AG04449 (cell line): Measurements from ENCODE around the gene GDF7.

Experiments used
- CTCF ChIA-PET: fragments of 350-600 bp; formaldehyde crosslinking; extraction: SDS; loops from one replicate; lab custom pipeline; 2021; ENCODE audit warnings: antibody characterized with exemption; lab: Yijun Ruan, JAX
- POLR2A ChIA-PET: fragments of 400-600, 350-600 bp; formaldehyde crosslinking; extraction: SDS; loops from one replicate; lab custom pipeline; 2020; ENCODE audit warnings: antibody characterized with exemption, inconsistent platforms; lab: Yijun Ruan, JAX
- DNase-seq: peaks from one replicate; pipeline ENCODE4 v3.0.0-alpha.2; 2010; ENCODE audit warnings: low read depth, low spot score
- H3K4me3 ChIP-seq: 2 replicates; pipeline ENCODE4 v1.5.1; 2011; ENCODE audit warnings: low read depth, mild to moderate bottlenecking, control low read depth, low read length
- CTCF ChIP-seq: IDR thresholded peaks from one replicate; pipeline ENCODE4 v1.5.1; 2011; ENCODE audit warnings: mild to moderate bottlenecking, moderate library complexity, low read length, control low read depth, inconsistent platforms; ENCODE audit not compliant: insufficient read depth; ENCODE audit errors: missing control alignments

GDF7 gene

GRCh38 chr2:20689428-20690264, 22.7 kb downstream of the GDF7 start:
- CTCF ChIA-PET, result interaction anchor here (1.0 kb wide), 1 partner anchor 26 kb away, joined by 3 read pairs; no protein-coding TSS in a partner anchor
- POLR2A ChIA-PET, result no interaction called here
- no peak overlapping the region for H3K4me3 ChIP-seq
- TF ChIP-seq CTCF, result no peak
- no peak for DNase-seq

GRCh38 chr2:20691076-20691734, 24.3 kb downstream of the GDF7 start:
- TF ChIP-seq CTCF, result no peak
- POLR2A ChIA-PET, result no interaction called here
- H3K4me3 ChIP-seq, result no peak overlapping the region
- CTCF ChIA-PET, result interaction anchor here (1.0 kb wide), 1 partner anchor 15 kb away, joined by 4 read pairs; no protein-coding TSS in a partner anchor
- DNase-seq, result no peak

DNA sequence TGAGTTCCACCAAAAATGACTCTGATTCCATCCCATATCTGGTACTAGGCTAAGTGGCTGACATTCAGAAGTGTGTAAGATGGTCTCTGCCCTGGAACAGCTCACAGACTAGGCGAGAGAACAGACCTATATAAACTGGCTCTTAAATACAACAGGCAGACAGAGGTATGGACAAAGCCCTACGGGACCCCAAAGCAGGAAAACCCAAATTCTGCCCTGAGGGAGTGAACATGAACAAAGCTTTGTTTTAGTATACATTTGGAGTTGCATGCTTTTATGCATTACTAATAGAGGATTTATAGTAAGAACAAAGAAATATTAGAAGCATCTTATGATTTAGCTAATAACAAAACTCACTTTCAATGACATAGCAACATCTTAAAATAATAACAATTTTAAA, 25.1 kb downstream of the GDF7 start:
- ChIA-PET POLR2A (no interaction called here), CTCF (interaction anchor here (0.9 to 1.2 kb wide), 4 partner anchors 15 to 269 kb away, joined by 3 to 6 read pairs (median 3); partner anchors contain the start of gene HS1BP3)
- no peak for DNase-seq
- H3K4me3 ChIP-seq, result no peak overlapping the region
- TF ChIP-seq CTCF, result no peak

- CTCF ChIA-PET, result no interaction called here
These were observed 26.4 kb downstream of the GDF7 start for GRCh38 chr2:20693317-20693716.

GRCh38 chr2:20696366-20696765, 29.4 kb downstream of the GDF7 start:
- POLR2A ChIA-PET, result no interaction called here
- TF ChIP-seq CTCF, result no peak
- CTCF ChIA-PET, result interaction anchor here (1.0 to 1.6 kb wide), 2 partner anchors 35 to 265 kb away, joined by 4 to 7 read pairs; no protein-coding TSS in a partner anchor
- H3K4me3 ChIP-seq, result no peak overlapping the region
- DNase-seq, result no peak

More at GRCh38 chr2:20693317-20693716, 26.4 kb downstream of the GDF7 start:
- no peak overlapping the region for H3K4me3 ChIP-seq
- POLR2A ChIA-PET, result no interaction called here
- no peak for DNase-seq
- no peak for TF ChIP-seq CTCF

GRCh38 chr2:20697322-20697934, 30.5 kb downstream of the GDF7 start:
- no peak overlapping the region for H3K4me3 ChIP-seq
- DNase-seq, result no peak
- POLR2A ChIA-PET, result no interaction called here
- TF ChIP-seq CTCF, result no peak
- CTCF ChIA-PET, result interaction anchor here (1.0 to 2.5 kb wide), 6 partner anchors 11 to 264 kb away, joined by 4 to 9 read pairs (median 4); no protein-coding TSS in a partner anchor
